NB4 (cell line): ENCODE measurements around the gene BORCS5.

Source experiments
- CTCF ChIP-seq: IDR thresholded peaks from one replicate; pipeline ENCODE4 v1.5.1; 2012; ENCODE audit warnings: low read depth, low read length
- MYC ChIP-seq: IDR thresholded peaks from 2 replicates; pipeline ENCODE4 v1.6.1; 2011; ENCODE audit warnings: low read depth, low read length
- POLR2A ChIP-seq: IDR thresholded peaks from 2 replicates; pipeline ENCODE4 v1.6.1; 2011; ENCODE audit warnings: mild to moderate bottlenecking; ENCODE audit not compliant: insufficient read length; ENCODE audit errors: extremely low read depth
- TF ChIP-seq, protein P1 (sequence below): IDR thresholded peaks from 2 replicates; pipeline ENCODE4 v1.6.1; 2011; ENCODE audit warnings: low read depth, low read length

- TF ChIP-seq CTCF = no peak
- no peak for TF ChIP-seq MYC
- TF ChIP-seq, protein P1, sequence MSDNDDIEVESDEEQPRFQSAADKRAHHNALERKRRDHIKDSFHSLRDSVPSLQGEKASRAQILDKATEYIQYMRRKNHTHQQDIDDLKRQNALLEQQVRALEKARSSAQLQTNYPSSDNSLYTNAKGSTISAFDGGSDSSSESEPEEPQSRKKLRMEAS = no peak
- no peak for TF ChIP-seq POLR2A
Measured at GRCh38 chr12:12399776-12400305, 43.0 kb downstream of the BORCS5 start.
